Karpas-422 (cell line): ENCODE results near the gene ESYT2. TPM values are rescaled to one million over a fixed set of nuclear protein-coding genes. Genes with fewer than 3 reads are reported as not detected.
A peak's percentile ranks its signal among the peaks of the same experiment; 100 is the strongest.

ENCODE experiments used
- DNase-seq: peaks from one replicate; pipeline ENCODE4 v3.0.0-alpha.2; 2015
- H2AFZ ChIP-seq: fragments of 200-600 bp; sonication (generic); 2 replicates; pipeline ENCODE4 v1.6.1; 2014; ENCODE audit warnings: antibody characterized with exemption, low read length, mixed read lengths
- H3K27ac ChIP-seq: fragments of 200-600 bp; sonication (generic); 2 replicates; pipeline ENCODE4 v1.5.1; 2014; ENCODE audit warnings: mild to moderate bottlenecking, low read length, moderate library complexity
- H3K27me3 ChIP-seq: fragments of 200-600 bp; sonication (generic); 2 replicates; pipeline ENCODE4 v1.6.1; 2014; ENCODE audit warnings: low read length, mixed read lengths
- H3K36me3 ChIP-seq: fragments of 200-600 bp; sonication (generic); 2 replicates; pipeline ENCODE4 v1.6.1; 2014; ENCODE audit warnings: low read length, mixed read lengths; ENCODE audit not compliant: insufficient read depth
- H3K4me1 ChIP-seq: fragments of 200-600 bp; sonication (generic); 2 replicates; pipeline ENCODE4 v1.6.1; 2014; ENCODE audit warnings: mild to moderate bottlenecking, low read length, mixed read lengths
- H3K4me2 ChIP-seq: fragments of 200-600 bp; sonication (generic); 2 replicates; pipeline ENCODE4 v1.6.1; 2014; ENCODE audit warnings: low read length, low read depth, mild to moderate bottlenecking; ENCODE audit not compliant: poor library complexity, severe bottlenecking
- H3K4me3 ChIP-seq: fragments of 200-600 bp; sonication (generic); 2 replicates; pipeline ENCODE4 v1.5.1; 2014; ENCODE audit warnings: mild to moderate bottlenecking, antibody characterized with exemption, low read length, mixed read lengths
- H3K79me2 ChIP-seq: fragments of 200-600 bp; sonication (generic); 2 replicates; pipeline ENCODE4 v1.6.1; 2014; ENCODE audit warnings: mild to moderate bottlenecking, low read length, mixed read lengths
- H3K9ac ChIP-seq: fragments of 200-600 bp; sonication (generic); 2 replicates; pipeline ENCODE4 v1.6.0; 2014; ENCODE audit warnings: low read length
- H3K9me2 ChIP-seq: fragments of 200-600 bp; sonication (generic), shearing (Covaris generic); replicated peaks from 2 replicates; pipeline ENCODE4 v1.6.0; 2014; ENCODE audit warnings: mild to moderate bottlenecking, low read length, moderate library complexity; ENCODE audit not compliant: insufficient read depth
- H3K9me3 ChIP-seq: fragments of 300-700, 200-600 bp; sonication (generic); 2 replicates; pipeline ENCODE4 v1.6.1; 2014; ENCODE audit warnings: low read length, mixed read lengths
- H4K20me1 ChIP-seq: fragments of 200-600 bp; sonication (generic); 2 replicates; pipeline ENCODE4 v1.6.1; 2014; ENCODE audit warnings: mild to moderate bottlenecking, antibody characterized with exemption, low read length, low read depth; ENCODE audit not compliant: insufficient read depth
- total RNA-seq: library from RNA; depleted of rRNA; stranded (reverse); fragments of >200 nt; shearing (Covaris generic); gene quantifications from 2 replicates; pipeline ENCODE4 v1.2.3, GENCODE V29; 2014; ENCODE audit warnings: low replicate concordance

Gene ESYT2
- total RNA-seq, 1 experiment from 2014 or later, result 242 TPM

DNA sequence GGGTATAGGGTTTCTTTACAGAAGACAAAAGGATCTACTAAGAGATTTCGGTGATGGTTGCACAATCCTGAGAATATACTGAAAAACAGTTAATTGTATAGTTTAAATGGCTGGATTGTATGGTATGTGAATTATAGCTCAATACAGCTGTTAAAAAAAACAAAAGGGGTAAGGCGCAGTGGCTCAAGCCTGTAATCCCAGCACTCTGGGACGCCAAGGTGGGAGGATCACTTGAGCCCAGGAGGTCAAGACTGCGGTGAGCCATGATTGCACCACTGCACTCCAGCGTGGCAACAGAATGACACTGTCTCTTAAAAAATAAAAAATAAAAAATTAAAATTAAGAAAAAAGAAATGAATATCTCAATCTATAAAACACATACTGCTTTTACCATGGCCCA lies 18.5 kb downstream of the ESYT2 start:
- Histone ChIP-seq H3K27ac (no peak overlapping the region), H2AFZ (no peak overlapping the region), H4K20me1 (peaks cover 5% of the 10 kb centered on the region; the same call in 1 of the 2 replicates), H3K4me3 (no peak overlapping the region), H3K9me3 (no peaks in the 10 kb centered on the region), H3K9ac (no peak overlapping the region), H3K36me3 (peaks cover 24% of the 10 kb centered on the region), H3K9me2 (no peaks in the 10 kb centered on the region), H3K4me2 (peak overlapping the region; percentile 29), H3K4me1 (peaks cover 52% of the 10 kb centered on the region), H3K79me2 (peaks cover 96% of the 10 kb centered on the region), H3K27me3 (no peaks in the 10 kb centered on the region)
- DNase-seq, result no peak

DNA sequence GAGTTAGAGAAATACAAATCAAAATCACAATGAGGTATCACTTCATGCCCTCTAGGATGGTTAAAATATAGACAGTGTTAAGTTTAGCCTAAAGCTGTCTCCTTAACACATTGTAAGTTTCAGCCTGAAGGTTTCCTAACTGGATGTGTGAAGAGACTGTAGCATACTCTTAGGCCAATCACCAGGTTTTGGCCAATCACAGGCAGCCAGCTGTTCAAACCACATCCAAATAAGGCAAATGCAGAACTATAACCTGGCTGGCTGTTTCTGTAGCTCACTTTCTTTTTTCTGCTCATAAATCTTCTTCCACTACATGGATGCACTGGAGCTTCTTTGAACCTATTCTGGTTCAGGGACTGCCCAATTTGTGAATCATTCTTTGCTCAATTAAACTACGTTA lies 19.7 kb downstream of the ESYT2 start:
- Histone ChIP-seq H3K4me2 (peak overlapping the region; percentile 29), H3K9me2 (no peaks in the 10 kb centered on the region), H3K4me1 (peaks cover 39% of the 10 kb centered on the region), H3K27ac (peak overlapping the region; percentile 20; the same call in 1 of the 2 replicates), H3K9ac (no peak overlapping the region), H3K36me3 (peaks cover 30% of the 10 kb centered on the region), H2AFZ (no peak overlapping the region), H4K20me1 (peaks cover 5% of the 10 kb centered on the region), H3K27me3 (no peaks in the 10 kb centered on the region), H3K4me3 (no peak overlapping the region), H3K79me2 (peaks cover 96% of the 10 kb centered on the region), H3K9me3 (no peaks in the 10 kb centered on the region)
- DNase-seq, result peak; percentile 77

DNA sequence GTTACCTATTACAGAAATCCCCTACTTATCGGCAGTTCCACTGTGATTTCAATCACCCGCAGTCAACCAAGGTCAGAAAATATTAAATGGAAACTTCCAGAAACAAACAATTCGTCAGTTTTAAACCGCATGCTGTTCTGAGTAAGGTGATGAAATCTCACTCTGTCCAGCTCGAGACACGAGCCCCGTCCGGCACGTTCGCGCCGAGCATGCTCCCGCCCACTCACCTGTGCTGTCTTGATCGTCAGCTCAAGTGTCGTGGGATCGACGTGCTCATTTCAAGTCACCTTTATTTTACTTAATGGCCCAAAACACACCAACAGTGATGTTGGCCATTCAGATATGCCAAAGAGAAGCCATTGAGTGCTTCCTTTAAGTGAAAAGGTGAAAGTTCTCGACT lies 21.2 kb downstream of the ESYT2 start:
- Histone ChIP-seq H4K20me1 (peaks cover 5% of the 10 kb centered on the region), H3K27me3 (no peaks in the 10 kb centered on the region), H3K4me2 (no peak overlapping the region), H3K9ac (no peak overlapping the region), H3K4me1 (peaks cover 32% of the 10 kb centered on the region), H2AFZ (no peak overlapping the region), H3K9me2 (no peaks in the 10 kb centered on the region), H3K27ac (no peak overlapping the region), H3K36me3 (peaks cover 31% of the 10 kb centered on the region), H3K4me3 (no peak overlapping the region), H3K79me2 (peaks cover 95% of the 10 kb centered on the region), H3K9me3 (no peaks in the 10 kb centered on the region)
- peak; percentile 38 for DNase-seq

DNA sequence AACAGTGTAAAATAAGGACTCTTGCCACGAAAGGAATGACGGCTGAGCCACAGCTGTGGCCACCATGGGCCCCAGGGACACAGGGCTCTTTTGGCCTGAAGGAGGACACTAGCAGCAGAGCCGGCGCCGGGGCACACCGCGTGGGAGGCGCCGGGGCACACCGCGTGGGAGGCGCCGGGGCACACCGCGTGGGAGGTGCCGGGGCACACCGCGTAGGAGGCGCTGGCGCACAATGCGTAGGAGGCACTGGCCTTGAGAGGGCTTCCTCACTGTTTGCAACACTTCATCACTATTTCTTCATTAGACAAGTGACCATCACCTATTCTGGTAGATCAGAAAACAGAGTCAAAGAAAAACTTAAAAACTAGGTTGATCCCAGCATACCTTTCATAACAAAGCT lies 23.4 kb downstream of the ESYT2 start:
- no peak overlapping the region for H3K9ac ChIP-seq
- H3K9me3 ChIP-seq, result no peaks in the 10 kb centered on the region
- H2AFZ ChIP-seq, result no peak overlapping the region
- peaks cover 31% of the 10 kb centered on the region for H3K36me3 ChIP-seq
- H3K4me2 ChIP-seq, result no peak overlapping the region
- H3K9me2 ChIP-seq, result no peaks in the 10 kb centered on the region
- no peak overlapping the region for H3K4me3 ChIP-seq
- H3K79me2 ChIP-seq, result peaks cover 95% of the 10 kb centered on the region
- H3K4me1 ChIP-seq, result peaks cover 16% of the 10 kb centered on the region
- no peaks in the 10 kb centered on the region for H3K27me3 ChIP-seq
- peaks cover 4% of the 10 kb centered on the region for H4K20me1 ChIP-seq
- peak; percentile 36 for DNase-seq
- H3K27ac ChIP-seq, result no peak overlapping the region

DNA sequence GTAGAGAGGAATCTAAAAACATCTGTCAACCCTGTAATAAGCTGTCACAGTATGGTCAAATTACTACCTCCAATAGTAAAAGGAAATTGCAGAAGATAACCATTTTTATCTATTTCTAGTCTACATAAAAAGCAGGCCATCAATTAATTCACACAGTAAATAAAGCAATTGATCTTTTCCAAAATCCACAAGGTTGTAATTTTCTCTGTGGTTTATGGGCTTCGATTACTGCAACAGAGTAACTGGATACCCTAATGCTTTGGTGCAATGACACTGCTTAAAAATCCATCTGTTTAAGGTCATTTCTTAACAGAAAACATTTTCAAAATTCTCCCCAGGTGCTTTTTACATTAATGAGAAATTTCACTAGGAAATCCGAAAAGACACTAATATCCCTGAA lies 23.9 kb downstream of the ESYT2 start:
- Histone ChIP-seq H3K9me3 (no peaks in the 10 kb centered on the region), H3K79me2 (peaks cover 95% of the 10 kb centered on the region), H3K9ac (no peak overlapping the region), H3K4me2 (no peak overlapping the region), H3K27ac (no peak overlapping the region), H3K9me2 (no peaks in the 10 kb centered on the region), H3K36me3 (peaks cover 29% of the 10 kb centered on the region), H2AFZ (no peak overlapping the region), H4K20me1 (peaks cover 5% of the 10 kb centered on the region), H3K4me1 (peaks cover 11% of the 10 kb centered on the region), H3K27me3 (no peaks in the 10 kb centered on the region), H3K4me3 (no peak overlapping the region)
- no peak for DNase-seq

DNA sequence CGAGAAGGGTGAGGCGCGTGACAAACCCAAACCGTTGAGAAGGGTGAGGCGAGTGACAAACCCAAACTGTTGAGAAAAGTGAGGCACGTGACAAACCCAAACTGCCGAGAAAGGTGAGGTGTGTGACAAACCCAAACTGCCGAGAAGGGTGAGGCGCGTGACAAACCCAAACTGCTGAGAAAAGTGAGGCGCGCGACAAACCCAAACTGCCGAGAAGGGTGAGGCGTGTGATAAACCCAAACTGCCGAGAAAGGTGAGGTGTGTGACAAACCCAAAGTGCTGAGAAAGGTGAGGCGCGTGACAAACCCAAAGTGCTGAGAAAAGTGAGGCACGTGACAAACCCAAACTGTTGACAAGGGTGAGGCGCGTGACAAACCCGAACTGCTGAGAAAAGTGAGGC lies 25.0 kb downstream of the ESYT2 start:
- H3K27ac ChIP-seq, result no peak overlapping the region
- H3K9ac ChIP-seq, result no peak overlapping the region
- DNase-seq, result no peak
- H3K4me2 ChIP-seq, result no peak overlapping the region
- H3K4me1 ChIP-seq, result peaks cover under 1% of the 10 kb centered on the region
- no peaks in the 10 kb centered on the region for H3K9me2 ChIP-seq
- H3K79me2 ChIP-seq, result peaks cover 95% of the 10 kb centered on the region
- H3K36me3 ChIP-seq, result peaks cover 26% of the 10 kb centered on the region
- H3K9me3 ChIP-seq, result no peaks in the 10 kb centered on the region
- H4K20me1 ChIP-seq, result peaks cover 5% of the 10 kb centered on the region
- H3K4me3 ChIP-seq, result no peak overlapping the region
- H3K27me3 ChIP-seq, result no peaks in the 10 kb centered on the region
- no peak overlapping the region for H2AFZ ChIP-seq

DNA sequence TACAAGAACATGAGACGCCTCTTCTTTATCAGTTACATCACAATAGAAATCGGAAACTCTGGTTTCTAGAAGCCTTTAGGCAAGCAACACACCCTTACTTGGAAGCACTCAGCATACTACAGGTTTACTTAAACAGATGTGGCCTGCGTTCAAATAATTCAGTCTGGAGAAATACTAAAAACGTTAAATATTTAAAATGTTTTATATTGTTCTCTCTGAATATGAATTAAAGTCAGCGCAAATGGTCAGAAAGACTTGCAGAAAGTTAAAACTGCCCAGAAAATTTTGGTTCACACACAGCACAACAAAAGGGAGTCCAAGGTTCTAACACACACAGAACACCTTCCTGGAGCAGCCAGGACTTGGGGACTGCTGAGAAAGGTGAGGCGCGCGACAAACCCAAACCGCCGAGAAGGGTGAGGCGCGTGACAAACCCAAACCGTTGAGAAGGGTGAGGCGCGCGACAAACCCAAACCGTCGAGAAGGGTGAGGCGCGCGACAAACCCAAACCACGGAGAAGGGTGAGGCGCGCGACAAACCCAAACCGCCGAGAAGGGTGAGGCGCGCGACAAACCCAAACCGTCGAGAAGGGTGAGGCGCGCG lies 25.8 kb downstream of the ESYT2 start:
- Histone ChIP-seq H3K4me3 (no peak overlapping the region), H3K4me2 (no peak overlapping the region), H3K4me1 (peaks cover 3% of the 10 kb centered on the region; the same call in 1 of the 2 replicates), H3K27ac (no peak overlapping the region), H3K9me3 (no peaks in the 10 kb centered on the region), H4K20me1 (peaks cover 5% of the 10 kb centered on the region), H2AFZ (no peak overlapping the region), H3K9me2 (no peaks in the 10 kb centered on the region), H3K27me3 (no peaks in the 10 kb centered on the region), H3K79me2 (peaks cover 95% of the 10 kb centered on the region), H3K9ac (no peak overlapping the region), H3K36me3 (peaks cover 20% of the 10 kb centered on the region)
- DNase-seq, result no peak

DNA sequence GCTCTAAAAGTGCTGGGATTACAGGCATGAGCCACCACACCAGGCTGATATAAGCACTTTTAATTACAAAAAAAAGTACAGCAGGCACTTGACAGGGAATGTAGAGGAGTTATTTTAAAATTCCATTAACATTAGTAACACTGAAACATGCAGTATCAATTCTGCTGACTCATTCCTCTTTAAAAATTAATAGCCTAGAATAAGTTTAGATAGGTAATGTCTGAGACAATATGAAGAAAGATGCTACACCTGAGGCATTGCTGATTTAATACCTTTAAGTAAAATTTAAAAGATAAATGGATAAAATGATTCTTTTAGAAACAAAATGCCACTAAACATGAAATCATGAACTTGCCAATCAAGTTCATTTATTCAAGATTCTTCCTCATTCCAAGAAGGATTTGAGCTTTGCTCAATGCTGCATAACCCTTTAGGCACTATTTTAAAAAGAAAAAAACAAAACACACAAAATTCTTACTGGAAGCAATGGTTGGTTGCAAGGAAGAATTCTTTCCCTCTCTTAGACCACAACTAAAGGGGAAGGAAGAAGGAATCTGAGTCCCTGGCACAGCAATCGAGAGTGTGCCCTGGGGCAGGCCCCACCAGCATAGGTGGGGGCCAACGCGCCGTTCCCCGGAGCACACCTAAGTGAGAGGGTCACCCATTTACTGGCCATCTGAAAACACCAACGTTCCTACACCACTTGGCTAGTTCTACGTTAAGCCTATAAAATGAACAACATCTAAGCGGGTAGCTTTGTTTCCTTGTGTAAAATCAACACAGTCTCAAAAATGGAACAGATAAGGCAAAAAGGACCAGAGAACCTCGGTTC lies 26.6 kb downstream of the ESYT2 start:
- Histone ChIP-seq H3K27ac (peak overlapping the region; percentile 14; the same call in 1 of the 2 replicates), H3K4me1 (peaks cover 3% of the 10 kb centered on the region; the same call in 1 of the 2 replicates), H3K9ac (no peak overlapping the region)

More for the DNA sequence above, 26.6 kb downstream of the ESYT2 start:
- H3K4me3 ChIP-seq, result no peak overlapping the region
- peaks cover 93% of the 10 kb centered on the region for H3K79me2 ChIP-seq
- no peaks in the 10 kb centered on the region for H3K9me2 ChIP-seq
- H3K27me3 ChIP-seq, result no peaks in the 10 kb centered on the region
- peaks cover 5% of the 10 kb centered on the region; the same call in 1 of the 2 replicates for H4K20me1 ChIP-seq
- DNase-seq, result no peak
- no peaks in the 10 kb centered on the region for H3K9me3 ChIP-seq
- H3K4me2 ChIP-seq, result no peak overlapping the region
- H3K36me3 ChIP-seq, result peaks cover 17% of the 10 kb centered on the region
- H2AFZ ChIP-seq, result no peak overlapping the region
